ENCODE results near the gene SLC5A10. TPM values are rescaled to one million over a fixed set of nuclear protein-coding genes. Genes with fewer than 3 reads are reported as not detected.

The SLC5A10 gene
- total RNA-seq, 4 donors from 2014 or later = 0.31 to 1.5 (median 0.94) TPM

DNA sequence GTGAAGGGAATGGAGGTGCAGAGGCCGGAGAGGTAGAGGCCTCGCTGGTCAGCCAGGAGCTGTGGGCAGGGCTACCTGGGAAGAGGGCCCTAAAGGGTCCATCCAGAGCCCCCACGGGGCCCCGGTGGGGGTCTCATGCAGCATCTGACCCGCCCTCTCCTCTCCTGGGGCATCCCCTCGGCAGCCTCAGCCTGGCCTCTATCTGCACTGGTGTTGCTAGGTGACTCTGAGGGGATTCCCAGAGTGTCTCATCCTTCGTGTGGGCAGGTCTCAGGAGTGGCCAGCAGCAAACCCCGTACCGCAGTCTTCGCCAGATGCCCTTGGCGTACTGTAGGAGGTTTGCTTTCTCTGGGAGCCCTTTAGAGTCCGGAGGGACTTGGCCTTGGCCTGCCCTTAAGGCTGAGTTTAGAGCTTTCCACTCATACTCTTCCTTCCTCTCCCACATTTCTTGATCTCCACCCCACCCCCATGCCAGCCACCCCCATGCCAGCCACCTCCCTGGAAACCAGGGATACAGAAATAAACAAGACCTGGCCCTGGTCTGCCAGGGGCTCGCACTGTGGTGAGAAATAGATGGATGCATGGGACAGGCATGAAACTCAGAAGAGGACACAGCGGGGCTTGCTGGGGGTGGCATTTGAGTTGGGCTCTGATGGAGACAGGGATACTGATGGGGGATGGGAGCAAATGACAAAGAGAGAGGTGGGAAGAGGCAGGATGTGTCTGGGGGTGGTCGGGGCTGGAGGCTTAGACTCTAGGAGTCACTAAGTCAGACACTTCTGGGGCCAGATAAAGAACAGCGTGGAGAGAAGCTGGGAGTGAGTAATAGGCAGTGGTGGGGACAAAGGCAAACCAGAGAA is 9.9 kb downstream of the SLC5A10 start:
- no peak overlapping the region for H3K4me3 ChIP-seq
- H3K36me3 ChIP-seq = no peaks in the 10 kb centered on the region
- TF ChIP-seq POLR2A (IDR thresholded peaks at IDR 0.05) = no peak
- 61% methylated on average over 16 of the region's 16 CpGs for WGBS
- H3K9me3 ChIP-seq = no peaks in the 10 kb centered on the region
- H3K27ac ChIP-seq = no peak overlapping the region
- H3K27me3 ChIP-seq = no peaks in the 10 kb centered on the region
- no peak for DNase-seq (ENCODE audit: low spot score in 2 of 2)
- H3K4me1 ChIP-seq = peaks cover under 1% of the 10 kb centered on the region

DNA sequence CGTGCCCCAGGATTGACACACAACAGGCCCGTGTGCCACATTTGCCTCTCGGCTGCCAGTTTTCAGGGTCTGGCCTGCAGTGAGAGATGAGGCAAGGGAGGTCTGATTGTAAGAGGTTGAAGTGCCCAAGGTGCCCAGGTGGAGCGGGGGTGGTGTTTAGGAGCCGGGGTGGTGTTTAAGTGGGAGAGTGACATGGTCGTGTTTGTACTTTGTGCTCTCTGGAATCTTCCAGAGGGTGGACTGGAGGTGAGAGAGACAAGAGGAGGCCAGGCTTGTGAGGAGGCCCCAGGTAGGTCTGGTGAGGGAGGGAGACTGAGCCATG is 10.5 kb downstream of the SLC5A10 start:
- H3K9me3 ChIP-seq = no peaks in the 10 kb centered on the region
- H3K27me3 ChIP-seq = no peaks in the 10 kb centered on the region

DNA sequence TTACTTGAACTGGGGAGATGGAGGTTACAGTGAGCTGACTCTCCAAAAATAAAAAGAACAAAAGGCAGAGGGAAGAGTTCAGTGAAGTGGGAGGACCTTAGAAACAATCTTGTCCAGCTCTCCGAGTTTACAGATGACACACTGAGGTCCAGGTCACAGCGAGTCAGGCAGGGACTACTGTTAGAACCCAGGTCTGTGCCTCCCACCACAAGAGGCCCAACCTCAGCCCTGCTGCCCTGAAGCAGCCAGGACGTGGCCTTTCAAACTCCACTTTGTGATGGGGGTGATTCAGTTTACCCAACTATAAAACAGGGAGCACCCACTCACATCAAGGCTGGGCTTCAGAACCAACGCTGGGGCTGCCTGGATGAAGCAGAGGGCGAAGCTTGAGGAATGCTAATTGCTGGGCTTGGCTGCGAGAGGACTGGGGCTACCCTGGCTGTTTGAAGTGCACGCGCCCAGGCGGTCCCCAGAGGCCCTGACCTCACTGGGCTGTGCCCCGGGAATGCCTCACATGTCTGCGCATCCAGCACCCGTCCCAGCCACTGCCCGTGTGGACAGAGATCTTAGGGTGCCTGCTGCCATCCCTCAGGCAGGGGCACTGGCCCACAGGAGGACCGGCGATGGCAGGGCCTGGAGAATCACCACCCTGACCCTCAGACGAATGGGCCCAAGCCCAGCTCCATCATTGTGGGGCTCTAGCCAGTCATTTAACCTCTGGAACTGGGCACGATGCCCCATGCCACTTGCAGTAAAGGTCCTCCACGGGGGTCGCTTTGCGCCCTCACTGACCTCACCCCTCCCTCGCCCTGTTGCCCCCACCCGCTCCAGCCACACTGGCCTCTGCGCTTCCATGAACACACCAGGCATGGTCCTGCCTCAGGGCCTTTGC is 11.4 kb downstream of the SLC5A10 start:
- no peaks in the 10 kb centered on the region for H3K36me3 ChIP-seq
- TF ChIP-seq POLR2AphosphoS5 (IDR thresholded peaks at IDR 0.05) (no peak), EP300 (IDR thresholded peaks at IDR 0.05) (no peak), POLR2A (IDR thresholded peaks at IDR 0.05) (no peak)
- TF ChIP-seq, protein P1, sequence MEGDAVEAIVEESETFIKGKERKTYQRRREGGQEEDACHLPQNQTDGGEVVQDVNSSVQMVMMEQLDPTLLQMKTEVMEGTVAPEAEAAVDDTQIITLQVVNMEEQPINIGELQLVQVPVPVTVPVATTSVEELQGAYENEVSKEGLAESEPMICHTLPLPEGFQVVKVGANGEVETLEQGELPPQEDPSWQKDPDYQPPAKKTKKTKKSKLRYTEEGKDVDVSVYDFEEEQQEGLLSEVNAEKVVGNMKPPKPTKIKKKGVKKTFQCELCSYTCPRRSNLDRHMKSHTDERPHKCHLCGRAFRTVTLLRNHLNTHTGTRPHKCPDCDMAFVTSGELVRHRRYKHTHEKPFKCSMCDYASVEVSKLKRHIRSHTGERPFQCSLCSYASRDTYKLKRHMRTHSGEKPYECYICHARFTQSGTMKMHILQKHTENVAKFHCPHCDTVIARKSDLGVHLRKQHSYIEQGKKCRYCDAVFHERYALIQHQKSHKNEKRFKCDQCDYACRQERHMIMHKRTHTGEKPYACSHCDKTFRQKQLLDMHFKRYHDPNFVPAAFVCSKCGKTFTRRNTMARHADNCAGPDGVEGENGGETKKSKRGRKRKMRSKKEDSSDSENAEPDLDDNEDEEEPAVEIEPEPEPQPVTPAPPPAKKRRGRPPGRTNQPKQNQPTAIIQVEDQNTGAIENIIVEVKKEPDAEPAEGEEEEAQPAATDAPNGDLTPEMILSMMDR (IDR thresholded peaks at IDR 0.05) = no peak
- peaks cover 14% of the 10 kb centered on the region for H3K4me1 ChIP-seq
- H3K4me3 ChIP-seq = no peak overlapping the region
- DNase-seq (ENCODE audit: low spot score in 2 of 2) = no peak
- no peaks in the 10 kb centered on the region for H3K27me3 ChIP-seq
- no peaks in the 10 kb centered on the region for H3K9me3 ChIP-seq
- no peak overlapping the region for H3K27ac ChIP-seq
- 74% methylated on average over 17 of the region's 23 CpGs for WGBS

More for the DNA sequence above, 10.5 kb downstream of the SLC5A10 start:
- no peak overlapping the region for H3K4me3 ChIP-seq
- H3K4me1 ChIP-seq = peaks cover 6% of the 10 kb centered on the region
- TF ChIP-seq EP300 (IDR thresholded peaks at IDR 0.05) (no peak), POLR2A (IDR thresholded peaks at IDR 0.05) (no peak), POLR2AphosphoS5 (IDR thresholded peaks at IDR 0.05) (no peak)
- TF ChIP-seq, protein P1 (IDR thresholded peaks at IDR 0.05) = no peak
- H3K36me3 ChIP-seq = no peaks in the 10 kb centered on the region
- 78% methylated on average over 6 of the region's 6 CpGs for WGBS
- DNase-seq (ENCODE audit: low spot score in 2 of 2) = no peak
- no peak overlapping the region for H3K27ac ChIP-seq

DNA sequence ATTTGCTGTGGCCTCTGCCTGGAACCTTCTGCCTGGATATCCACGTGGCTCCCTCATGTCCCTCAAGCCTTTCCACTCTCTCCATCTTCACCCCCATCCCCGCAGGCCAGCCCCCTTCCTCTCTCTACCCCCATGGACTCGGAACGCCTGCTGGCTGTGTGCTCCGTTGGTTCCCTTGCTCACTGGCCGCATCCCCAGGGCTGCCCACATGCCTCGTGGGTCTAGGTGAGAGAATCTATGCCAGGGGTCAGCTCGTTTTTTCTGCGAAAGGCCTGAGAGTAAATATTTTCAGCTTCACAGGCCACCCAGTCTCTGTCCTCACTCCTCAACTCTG is 12.0 kb downstream of the SLC5A10 start:
- DNase-seq (ENCODE audit: low spot score in 2 of 2) = no peak
- TF ChIP-seq, protein P1 (IDR thresholded peaks at IDR 0.05) = no peak
- TF ChIP-seq EP300 (IDR thresholded peaks at IDR 0.05) (no peak), POLR2A (IDR thresholded peaks at IDR 0.05) (no peak), POLR2AphosphoS5 (IDR thresholded peaks at IDR 0.05) (no peak)
- WGBS = 78% methylated on average over 9 of the region's 9 CpGs
- Histone ChIP-seq H3K9me3 (no peaks in the 10 kb centered on the region), H3K27me3 (no peaks in the 10 kb centered on the region), H3K36me3 (no peaks in the 10 kb centered on the region), H3K4me1 (peaks cover 20% of the 10 kb centered on the region), H3K27ac (no peak overlapping the region), H3K4me3 (no peak overlapping the region)

DNA sequence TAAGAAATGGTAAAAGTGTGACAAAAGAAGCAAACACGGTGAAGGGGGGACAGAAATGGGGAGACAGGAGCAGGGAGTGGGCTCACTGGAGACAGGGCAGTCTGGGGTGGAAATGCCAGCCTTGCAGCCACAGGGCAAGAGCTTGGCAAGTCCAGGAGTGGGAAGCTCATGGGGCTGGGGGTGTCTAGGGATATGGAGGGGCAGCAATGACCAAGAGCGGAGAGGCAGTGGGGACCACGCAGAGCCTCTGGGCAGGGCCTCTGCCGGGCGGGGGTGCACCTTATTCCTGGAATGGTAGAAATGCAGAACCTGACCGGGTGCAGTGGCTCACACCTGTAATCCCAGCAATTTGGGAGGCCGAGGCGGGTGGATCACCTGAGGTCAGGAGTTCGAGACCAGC is 12.6 kb downstream of the SLC5A10 start:
- H3K4me3 ChIP-seq = no peak overlapping the region
- no peak overlapping the region for H3K27ac ChIP-seq
- H3K27me3 ChIP-seq = no peaks in the 10 kb centered on the region
- DNase-seq (ENCODE audit: low spot score in 2 of 2) = no peak
- no peaks in the 10 kb centered on the region for H3K9me3 ChIP-seq
- TF ChIP-seq EP300 (IDR thresholded peaks at IDR 0.05) (no peak), POLR2AphosphoS5 (IDR thresholded peaks at IDR 0.05) (no peak), POLR2A (IDR thresholded peaks at IDR 0.05) (no peak)
- TF ChIP-seq, protein P1 (IDR thresholded peaks at IDR 0.05) = no peak
- no peaks in the 10 kb centered on the region for H3K36me3 ChIP-seq
- 92% methylated on average over 9 of the region's 9 CpGs for WGBS
- H3K4me1 ChIP-seq = peaks cover 26% of the 10 kb centered on the region
